HG03460 (cell line): ENCODE results near the gene PPARD.
"Not testable (repeated sequence)": the region's sequence is repeated elsewhere in the genome, so short reads cannot be mapped to it uniquely, and the experiment has no call there.

Source experiments
- ATAC-seq: cut with Tn5 transposase; IDR thresholded peaks from one replicate; pipeline ENCODE4 v1.9.1; 2021; ENCODE audit not compliant: unreplicated experiment

PPARD gene

GRCh38 chr6:35342258-35343091 is at the start of gene PPARD:
Gene PPARD, plus strand, starts transcription at chr6:35342558. Its CDS starts 68,530 bp downstream, at chr6:35411088.
- peak; percentile 98 for ATAC-seq

GRCh38 chr6:35293681-35294080 is 48.7 kb upstream of the PPARD start:
- no peak for ATAC-seq

GRCh38 chr6:35294308-35294945 is 47.9 kb upstream of the PPARD start:
- ATAC-seq = no peak

DNA sequence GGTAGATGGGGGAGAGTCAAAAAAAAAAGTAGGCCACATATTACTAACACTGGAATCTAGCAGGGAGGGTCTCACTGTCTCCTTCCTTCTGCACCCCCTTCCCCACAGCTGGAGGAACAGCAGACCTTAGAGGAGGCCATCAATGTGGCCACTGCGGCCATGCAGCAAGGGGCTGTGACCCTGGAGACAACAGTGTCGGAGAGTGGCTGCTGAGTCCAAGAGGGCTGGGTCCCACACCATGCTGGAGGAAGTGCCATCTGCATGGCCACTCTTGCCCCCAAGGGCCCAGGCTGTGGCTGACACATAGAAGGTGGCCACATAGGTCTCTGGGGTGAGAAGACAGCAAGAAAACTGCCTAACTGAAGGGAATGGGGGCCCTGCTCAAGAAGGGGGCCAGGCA is 47.3 kb upstream of the PPARD start:
- no peak for ATAC-seq

DNA sequence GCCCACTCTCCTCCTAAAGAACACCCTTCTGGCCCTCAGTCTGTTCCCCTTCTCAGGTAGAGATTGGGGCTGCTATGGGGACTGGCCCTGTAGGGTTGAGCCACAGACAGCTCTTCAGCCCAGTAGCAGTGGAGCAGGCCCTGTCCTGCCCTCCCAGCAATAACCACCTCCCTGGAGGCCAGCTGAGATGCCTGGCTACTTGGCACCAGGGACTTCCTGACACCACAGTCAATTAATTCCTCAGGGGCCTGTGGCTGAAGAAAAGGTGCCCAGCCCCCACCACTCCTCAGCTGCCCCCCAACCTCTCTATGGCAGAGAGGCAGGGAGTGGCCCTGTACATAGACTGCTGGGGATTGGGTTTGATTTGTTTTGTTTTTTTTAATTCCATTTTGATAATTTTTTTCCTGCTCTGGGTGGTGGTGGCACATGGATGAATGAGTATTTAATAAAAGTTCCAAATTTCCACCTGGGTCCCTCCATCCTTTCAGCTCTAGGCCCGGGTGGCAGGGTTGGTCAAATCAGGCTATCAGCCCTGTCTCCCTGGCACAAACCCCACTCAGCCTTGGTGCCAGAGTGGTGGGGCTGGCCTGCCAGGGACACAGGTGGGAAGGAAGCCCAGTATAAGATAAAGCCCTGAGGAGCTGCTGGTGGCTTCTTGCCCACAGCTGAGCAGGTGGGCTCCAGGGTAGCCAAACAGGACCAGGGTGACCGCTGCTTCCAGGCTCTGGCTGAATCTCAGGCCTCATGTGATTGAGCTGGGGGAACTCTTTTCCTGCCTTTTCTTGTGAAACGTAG is 46.6 kb upstream of the PPARD start:
- ATAC-seq = no peak

DNA sequence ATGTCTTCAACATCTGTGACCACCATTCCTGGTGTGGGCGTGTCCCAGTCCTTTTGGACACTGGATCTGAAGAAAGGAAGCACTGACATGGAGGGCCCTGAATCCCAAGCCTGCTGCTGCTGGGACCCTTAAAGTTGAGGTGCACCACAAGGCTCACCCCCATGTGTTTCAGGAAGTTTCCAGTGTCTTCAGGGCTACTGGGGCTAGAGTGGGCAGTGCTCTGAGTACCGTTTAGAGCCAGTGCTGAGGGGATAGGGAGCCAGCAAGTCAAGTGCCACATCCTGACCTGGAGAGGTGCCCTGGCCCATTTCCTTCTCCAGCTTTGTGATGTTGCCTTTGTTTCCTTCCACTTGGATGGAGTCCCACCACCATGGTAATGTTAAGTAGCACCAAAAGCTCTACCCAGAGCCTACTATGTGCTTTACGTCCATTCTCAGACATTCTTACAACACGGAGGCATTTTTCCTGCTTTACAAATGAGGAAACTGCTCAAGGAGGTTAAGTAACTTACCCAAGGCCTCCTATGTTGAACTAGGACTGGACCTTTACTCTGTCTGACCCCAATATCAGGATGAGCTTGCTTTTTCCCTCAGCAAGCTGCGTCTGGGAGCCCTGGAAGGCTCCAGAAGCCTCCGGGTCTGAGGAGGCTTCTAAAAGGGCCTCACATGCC is 45.3 kb upstream of the PPARD start:
- no peak for ATAC-seq

DNA sequence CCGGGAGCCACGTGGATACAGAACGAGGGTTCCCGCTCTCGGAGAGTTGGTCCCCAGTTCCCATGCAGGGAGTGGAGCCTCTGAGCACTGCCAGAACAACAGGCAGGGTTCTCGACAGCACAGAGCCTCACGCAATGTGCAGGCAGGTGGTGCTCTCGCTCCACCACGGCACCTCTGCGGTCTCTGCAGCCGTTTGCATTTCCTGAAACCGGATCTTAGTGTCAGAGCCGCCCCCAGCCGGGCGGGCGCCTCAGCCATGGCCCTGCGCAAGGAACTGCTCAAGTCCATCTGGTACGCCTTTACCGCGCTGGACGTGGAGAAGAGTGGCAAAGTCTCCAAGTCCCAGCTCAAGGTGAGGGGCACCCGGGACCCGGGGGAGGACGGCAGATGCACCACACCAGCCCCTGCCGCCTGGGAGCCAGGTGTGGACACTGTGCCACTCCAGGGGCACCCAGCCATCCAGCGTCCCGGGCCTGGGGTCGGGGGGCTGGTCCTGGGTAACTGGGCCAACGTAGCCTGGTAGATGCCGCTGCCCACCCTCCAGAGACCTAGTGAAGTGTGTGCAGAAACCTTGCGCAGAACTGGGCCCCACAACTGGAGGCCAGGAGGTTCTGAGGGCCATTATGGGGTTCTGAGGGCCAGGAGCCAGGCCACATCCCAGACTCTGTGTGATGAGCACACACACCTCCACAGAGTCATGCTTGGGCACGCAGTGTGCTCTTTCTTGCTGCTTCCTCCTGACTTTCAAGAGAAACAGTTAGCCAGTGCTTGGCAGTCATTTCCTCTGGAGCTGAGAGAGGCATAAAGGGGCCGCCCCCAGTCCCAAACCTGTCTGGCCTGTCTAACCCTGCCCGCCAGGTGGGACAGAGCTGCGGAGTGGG is 44.5 kb upstream of the PPARD start, which contains the start of gene DEF6:
Gene DEF6, plus strand, starts transcription at position 218 of the 881 bp plus-strand sequence. Its CDS starts 39 bp downstream, at position 257.
- peak; percentile 78 for ATAC-seq

DNA sequence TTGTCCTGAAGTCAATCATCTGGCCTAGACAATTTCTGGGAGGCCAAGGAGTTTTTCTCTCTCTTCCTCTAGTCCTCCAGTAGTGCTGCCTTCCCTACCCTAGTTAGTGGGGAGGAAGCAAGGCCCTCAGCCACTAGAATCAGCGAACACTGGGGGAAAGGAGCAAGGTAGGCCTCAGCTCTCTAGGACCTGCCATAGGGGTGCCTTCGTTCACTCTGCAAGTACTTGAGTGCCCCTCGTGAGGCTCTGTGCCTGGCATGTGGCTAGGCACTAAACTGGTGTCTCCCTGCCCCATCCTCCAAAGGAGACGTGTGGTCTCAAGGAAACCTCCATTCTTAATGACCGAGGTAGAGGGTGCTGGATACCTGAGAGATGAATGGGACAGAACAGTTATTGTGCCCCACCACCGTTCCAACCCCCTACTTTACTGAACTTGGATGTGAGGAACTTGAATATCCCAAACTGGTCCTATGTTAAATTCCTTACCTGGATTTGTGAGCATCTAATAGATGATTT is 43.7 kb upstream of the PPARD start:
- ATAC-seq = no peak

- ATAC-seq = no peak
Measured at GRCh38 chr6:35299674-35300073, 42.7 kb upstream of the PPARD start.

GRCh38 chr6:35300848-35301247 is 41.5 kb upstream of the PPARD start:
- no peak for ATAC-seq

DNA sequence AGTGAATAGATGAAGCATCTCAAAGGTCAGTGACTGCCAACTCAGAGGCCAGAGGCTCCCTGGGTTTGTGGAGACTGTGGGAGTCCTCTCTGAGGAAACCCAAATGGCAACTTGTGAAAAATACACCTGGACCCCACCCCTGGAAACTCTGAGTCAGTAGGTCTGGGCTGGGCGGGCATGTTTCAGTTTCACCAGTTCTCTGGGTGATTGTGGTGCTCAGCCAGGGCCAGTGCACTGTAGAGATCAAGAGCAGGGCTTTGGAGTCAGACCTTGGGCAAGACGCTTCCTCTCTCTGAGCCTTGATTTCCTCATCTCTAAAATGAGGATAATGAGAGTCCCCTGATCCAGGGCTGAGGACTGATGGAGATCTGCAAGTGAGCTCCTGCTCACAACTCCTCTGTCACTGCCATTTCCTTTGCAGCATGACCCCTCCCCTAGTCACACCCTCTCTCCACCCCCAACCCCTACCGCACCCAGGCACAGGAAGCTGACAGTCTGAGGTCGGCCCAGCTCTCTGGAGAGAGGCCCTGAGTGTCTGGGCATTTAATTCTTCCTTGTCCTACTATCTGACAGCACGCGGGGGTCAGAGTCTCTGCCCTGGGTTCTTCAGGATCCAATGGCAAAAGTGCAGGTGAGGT is 39.6 kb upstream of the PPARD start:
- ATAC-seq = peak; percentile 68

DNA sequence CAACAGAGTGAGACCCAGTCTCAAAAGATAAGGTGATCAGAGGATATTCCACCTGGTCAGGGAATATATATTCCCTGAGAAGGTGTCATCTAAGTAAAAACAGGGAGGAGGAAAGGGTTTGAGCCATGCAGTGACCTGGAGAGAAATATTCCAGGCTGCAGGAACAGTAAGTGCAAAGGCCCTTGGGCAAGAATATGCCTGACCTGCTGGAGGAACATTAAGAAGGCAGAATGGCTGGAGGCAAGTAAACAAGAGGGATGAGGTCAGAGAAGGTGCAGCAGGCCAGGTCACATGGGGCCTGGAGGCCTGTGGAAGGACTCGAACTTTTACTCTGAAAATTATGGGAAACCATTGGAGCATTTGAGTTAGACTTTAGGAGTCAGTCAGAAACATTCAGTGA is 38.1 kb upstream of the PPARD start:
- no peak for ATAC-seq

DNA sequence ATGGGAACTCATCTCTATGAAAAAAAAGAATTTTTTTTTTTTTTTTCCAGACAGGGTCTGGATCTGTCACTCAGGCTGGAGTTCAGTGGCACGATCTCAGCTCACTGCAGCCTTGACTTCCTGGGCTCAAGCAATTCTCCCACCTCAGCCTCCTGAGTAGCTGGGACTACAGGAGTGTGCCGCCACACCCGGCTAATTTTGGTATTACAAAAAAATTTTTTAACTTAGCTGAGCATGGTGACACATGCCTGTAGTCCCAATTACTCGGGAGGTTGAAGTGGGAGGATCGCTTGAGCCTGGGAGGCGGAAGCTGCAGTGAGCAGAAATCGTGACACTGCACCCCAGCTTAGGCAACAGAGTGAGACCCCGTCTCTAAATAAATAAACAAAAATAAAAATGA is 37.2 kb upstream of the PPARD start:
- no peak for ATAC-seq

GRCh38 chr6:35307138-35307537 is 35.2 kb upstream of the PPARD start:
- not testable (repeated sequence) for ATAC-seq

- ATAC-seq = not testable (repeated sequence)
Measured at GRCh38 chr6:35308543-35308942, 33.8 kb upstream of the PPARD start.

DNA sequence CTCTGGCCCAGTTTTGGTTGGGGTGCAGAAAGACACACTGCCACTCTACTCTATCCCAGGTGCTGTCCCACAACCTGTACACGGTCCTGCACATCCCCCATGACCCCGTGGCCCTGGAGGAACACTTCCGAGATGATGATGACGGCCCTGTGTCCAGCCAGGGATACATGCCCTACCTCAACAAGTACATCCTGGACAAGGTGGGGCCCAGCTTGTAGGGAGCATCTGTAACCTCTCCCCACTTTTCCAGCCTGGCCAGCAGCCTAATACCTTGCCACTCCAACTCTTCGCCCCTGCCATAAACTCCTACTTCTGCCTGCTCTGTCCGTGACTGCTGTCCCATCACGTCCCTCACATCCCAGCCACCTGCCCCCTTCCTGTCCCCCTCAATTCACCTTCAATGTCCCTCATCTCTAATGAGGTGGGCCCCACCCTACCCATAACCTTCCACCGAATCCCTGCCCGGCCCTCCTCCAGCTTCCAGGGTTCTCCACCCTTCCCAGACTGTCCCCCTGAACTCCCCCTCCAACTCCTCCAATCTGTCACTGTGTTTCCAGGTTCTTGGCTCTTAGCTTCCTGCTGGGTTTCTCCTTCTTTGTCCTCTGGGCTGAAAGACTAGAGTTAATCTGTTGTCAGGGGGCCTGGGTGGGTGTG is 32.6 kb upstream of the PPARD start:
- ATAC-seq = no peak

GRCh38 chr6:35310265-35310831 is 32.0 kb upstream of the PPARD start:
- no peak for ATAC-seq

DNA sequence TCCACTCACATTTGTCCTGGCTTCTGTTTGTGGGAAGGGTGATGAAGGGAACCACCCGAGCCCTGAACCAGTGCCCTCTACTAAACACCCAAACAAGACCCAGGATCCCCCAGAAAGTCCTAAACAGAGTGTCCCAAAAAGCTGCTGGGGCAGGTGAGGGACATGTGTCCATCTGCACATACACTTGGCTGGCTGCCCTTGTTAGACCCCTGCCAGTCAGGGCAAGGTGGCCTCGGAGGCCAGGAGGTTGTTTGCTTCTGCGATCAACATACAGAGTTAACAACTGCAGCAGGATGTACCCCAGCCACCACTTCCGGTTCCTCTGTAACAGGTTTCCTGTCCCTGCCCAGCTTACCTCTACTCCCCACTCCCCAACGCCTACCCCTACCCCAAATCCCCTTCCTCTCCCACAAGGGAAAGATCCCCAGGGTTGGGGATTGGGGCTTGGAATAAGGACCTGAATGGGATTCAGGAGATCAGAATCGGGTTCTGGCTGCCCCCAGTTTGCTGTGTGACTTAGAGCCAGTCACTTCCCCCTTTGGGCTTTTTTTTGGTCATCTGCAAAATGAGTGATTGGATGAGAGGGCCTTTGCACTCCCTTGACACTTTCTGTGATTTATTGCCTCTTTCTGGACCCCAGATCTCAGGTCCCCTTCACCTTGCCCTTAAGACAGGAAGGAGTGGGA is 30.8 kb upstream of the PPARD start:
- ATAC-seq = no peak
